HS-27A (cell line): ENCODE results near the gene PTGES3L.
A peak's percentile ranks its signal among the peaks of the same experiment; 100 is the strongest.
"Not testable (repeated sequence)": the region's sequence is repeated elsewhere in the genome, so short reads cannot be mapped to it uniquely, and the experiment has no call there.

Source experiments
- DNase-seq: peaks from one replicate; pipeline ENCODE4 v3.0.0-alpha.2; 2012; ENCODE audit warnings: low read depth, missing footprints

PTGES3L gene

GRCh38 chr17:43014020-43014648, 34.3 kb upstream of the PTGES3L start:
- DNase-seq: no peak

GRCh38 chr17:43013296-43013695, 33.4 kb upstream of the PTGES3L start:
- DNase-seq: no peak

DNA sequence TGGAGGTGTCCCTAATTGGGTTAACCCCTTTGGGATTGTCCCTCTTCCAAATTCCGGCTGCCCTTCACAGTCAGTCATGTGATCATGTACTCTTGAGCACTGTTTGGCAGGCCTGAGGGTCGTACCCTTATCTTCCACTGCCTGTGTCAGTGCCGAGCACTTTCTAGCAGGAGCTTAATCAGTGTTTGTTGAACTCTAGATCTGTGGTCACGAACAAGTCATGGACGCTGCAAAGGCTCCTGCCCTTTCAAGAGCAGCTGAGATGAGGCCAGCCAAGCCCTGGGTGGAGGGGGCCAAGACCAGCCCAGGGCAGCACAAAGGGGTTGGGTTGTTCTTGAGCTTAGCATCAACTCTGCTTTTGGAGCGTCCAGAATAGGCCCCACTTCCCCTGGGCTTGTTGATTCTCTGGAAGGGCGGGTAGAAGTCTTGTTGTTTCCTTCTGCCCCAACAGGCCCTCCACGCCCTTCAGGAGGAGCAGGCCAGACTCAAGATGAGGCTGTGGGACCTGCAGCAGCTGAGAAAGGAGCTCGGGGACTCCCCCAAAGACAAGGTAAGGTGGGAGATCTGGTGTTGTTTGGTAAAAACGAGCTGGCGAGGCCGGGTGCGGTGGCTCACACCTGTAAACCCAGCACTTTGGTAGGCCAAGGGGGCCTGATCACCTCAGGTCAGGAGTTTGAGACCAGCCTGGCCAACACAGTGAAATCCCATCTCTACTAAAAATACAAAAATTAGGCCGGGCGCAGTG, 32.0 kb upstream of the PTGES3L start:
- DNase-seq: no peak

DNA sequence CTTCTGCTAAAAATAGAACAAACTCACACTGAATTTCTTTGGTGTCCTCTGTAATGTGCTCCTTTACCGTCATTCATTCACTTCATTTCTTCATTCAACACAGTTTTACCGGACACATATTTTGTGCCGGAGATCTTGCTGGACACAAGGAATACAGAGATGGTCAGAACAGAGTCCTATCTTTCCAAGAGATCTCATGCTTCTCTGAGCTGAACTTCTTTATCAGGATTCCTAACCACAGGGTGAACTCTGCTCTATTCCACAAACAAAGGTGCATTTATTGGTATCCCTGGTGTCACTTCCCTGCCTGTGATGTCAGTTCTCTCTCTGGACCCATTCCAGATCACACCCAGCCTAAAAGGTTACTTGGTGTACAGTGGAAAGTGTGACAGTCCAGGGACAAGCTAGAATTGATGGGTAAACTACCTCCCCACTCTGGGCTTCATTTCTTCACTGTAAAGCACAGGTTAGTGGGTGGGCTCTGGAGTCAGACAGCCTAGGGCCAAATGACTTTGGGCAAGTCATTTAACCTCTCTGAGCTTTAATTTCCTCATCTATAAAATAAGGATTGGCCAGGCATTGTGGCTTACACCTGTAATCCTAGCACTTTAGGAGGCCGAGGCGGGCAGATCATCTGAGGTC, 30.9 kb upstream of the PTGES3L start:
- DNase-seq: no peak

DNA sequence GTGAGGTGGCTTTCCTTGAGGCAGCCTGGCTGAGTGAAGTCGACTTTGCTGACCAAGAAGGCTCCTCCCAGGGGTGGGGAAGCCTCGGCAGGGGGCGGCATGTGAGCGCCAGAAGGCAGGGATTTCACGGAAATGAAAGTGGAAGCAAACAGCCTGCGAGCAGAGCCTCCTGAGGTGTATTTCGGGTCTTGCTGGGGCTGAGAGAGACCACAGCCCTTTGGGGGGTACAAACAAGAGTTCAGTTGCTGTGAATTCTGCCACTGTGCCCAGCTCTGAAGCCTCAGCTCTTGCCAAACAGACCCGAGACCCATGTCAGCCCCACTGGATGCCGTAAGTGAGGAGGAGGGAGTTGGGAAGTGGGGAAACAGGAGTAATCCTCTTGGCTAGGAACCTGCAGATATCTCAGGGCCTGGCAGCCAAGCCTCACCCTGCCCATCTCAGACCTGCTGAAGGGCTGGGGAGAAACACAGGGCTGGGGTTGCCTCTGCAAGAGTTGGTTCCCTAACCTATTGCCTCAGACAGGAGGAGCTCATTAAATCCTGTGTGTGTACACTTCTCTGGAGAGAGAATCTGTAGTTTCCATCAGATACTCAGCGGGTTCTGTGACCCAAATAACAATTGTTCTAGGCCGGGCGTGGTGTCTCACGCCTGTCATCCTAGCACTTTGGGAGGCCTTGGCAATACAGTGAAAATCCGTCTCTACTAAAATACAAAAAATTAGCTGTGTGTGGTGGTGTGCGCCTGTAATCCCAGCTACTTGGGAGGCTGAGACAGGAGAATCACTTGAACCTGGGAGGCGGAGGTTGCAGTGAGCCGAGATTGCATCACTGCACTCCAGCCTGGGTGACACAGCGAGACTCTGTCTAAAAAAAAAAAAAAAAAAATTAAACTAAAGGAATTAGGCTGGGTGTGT, 27.0 kb upstream of the PTGES3L start, which contains the start of gene IFI35:
Gene IFI35 (plus strand): TSS at position 146 of the 913 bp plus-strand sequence. CDS start 164 bp downstream, at position 310.
- DNase-seq: no peak

DNA sequence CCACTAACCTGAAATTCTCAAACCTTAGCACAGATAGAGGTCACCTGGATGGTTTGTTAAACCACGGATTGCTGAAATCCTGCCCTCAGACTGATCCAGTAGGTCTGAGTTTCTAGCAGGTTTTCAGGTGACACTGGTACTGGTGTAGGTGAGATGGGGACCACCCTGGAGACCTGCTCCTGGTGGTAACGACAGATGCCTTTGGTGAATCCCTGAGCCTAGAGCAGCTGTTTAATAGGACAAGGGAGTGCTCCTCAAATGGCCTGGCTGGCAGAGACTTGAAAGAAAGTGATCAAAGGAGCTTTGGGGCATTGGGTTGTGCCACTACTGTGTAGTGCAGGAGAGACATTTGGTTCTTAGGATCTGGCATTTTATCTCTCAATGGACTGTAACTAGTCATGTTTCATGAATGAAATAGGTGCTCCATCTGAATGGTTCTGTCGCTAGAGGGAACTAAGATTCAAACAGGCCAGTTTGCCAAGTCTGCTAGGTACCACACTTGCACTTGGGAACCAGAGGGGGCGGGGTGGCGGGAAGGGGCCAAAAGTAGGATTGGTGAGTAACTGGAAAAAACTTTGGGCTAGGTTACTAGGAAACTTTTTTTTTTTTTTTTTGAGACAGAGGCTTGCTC, 23.8 kb upstream of the PTGES3L start:
- DNase-seq: no peak

- not testable (repeated sequence) for DNase-seq
Observed at GRCh38 chr17:43000894-43001293, 21.0 kb upstream of the PTGES3L start.

GRCh38 chr17:42999003-42999525, 19.2 kb upstream of the PTGES3L start:
- DNase-seq: no peak

DNA sequence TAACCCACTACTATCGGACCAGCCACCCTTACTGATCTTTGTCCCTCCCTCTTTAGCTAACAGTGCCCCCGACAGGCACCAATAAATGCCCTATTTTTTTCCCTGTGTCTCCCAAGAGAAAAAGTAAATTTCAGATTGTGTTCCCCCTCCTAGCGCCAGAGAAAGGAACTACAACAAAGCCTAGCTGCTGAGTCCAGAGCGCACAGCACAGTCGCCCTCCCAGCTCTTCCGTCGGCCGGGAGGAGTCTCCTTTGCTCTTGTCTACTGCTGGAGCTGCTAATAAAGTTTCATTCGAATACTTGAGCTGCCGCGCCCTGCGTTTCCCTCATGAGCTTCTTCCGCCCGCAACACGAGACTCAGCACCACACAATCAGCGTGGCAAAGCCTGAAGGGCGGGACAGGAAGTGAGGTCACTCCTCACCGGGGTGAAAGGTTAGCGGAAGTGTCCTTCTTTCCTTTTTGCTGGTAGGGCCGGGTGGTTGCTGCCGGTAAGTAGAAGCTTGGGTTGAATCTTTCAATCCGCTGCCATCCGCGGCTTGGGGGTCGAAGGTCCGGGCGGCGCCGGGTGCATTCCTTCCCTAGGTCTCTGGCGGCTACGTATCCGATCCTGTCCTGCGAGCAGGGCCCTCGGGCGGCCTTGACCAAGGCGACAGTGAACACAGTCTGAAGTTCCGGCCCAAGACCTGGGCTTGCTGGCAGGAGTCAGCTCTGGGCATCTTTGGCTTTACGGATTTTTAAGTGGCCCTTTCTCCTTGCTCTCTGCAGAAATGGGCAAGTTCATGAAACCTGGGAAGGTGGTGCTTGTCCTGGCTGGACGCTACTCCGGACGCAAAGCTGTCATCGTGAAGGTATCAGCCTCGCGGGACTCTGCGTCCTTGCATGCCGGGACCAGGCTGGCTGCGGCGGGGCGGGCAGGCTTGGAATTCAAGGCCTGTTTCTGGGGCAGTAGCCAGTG, 18.4 kb upstream of the PTGES3L start, which contains the start of gene RPL27:
Gene RPL27 (plus strand): TSS at position 436 of the 955 bp plus-strand sequence. CDS start 332 bp downstream, at position 768.
- DNase-seq: peak; percentile 89

DNA sequence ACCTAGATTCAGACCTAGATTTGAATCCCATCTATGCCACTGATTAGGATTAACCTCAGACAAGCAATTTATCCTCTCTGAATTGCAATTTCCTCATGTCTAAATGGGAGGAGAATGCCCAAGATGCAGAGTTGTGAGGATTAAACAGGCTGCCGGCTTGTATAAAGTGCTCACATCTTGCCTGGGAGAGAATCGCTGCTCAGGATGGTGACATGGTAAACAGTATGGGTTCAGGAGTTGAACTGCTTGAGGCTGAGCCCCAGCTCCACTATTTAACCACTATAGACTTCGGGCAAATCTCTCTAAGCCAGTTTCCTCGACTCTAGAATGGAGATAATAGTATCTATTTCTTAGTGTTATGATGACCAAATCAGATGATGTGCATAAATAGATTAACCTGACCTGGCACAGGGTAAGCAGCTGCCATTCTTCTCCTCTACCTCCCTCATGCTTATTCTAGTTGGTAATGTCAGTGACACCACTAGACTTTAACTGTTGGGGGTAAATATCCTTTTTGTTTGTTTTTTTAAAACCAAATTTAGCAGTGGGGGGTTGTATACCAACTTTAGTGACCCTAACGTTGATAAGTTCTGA, 17.6 kb upstream of the PTGES3L start:
- DNase-seq: no peak

DNA sequence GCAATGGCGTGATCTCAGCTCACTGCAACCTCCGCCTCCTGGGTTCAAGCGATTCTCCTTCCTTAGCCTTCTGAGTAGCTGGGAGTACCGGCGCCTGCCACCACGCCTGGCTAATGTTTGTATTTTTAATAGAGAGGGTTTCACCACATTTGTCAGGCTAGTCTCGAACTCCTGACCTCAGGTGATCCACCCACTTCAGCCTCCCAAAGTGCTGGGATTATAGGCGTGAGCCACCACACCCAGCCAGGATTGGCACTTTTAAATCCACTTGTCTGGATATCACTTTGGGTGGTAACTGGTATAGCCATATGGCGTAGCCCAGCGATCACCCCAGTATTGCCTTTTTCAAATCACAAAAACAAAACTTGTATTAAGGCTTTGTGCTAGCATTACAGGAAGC, 14.0 kb upstream of the PTGES3L start:
- DNase-seq: not testable (repeated sequence)

GRCh38 chr17:42992872-42993271, 13.0 kb upstream of the PTGES3L start:
- DNase-seq: no peak

DNA sequence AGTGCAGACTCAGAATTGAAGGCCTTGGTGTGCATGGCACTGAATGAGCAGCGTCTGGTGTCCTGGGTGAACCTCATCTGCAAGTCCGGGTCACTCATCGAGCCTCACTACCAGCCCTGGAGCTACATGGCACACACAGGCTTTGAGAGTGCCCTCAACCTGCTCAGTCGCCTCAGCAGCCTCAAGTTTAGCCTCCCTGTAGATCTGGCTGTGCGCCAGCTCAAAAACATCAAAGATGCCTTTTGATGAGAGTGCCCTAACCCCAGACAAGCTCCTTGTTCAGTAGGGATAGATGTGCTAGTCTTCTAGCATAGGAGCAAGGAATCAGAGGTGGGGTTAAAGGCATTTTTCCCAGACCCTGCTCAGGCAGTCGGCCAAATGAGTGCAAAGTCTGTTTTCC, 11.6 kb upstream of the PTGES3L start:
- no peak for DNase-seq

GRCh38 chr17:42989726-42990652, 10.1 kb upstream of the PTGES3L start:
- DNase-seq: no peak

- no peak for DNase-seq
Observed at GRCh38 chr17:42989141-42989540, 9.3 kb upstream of the PTGES3L start.

DNA sequence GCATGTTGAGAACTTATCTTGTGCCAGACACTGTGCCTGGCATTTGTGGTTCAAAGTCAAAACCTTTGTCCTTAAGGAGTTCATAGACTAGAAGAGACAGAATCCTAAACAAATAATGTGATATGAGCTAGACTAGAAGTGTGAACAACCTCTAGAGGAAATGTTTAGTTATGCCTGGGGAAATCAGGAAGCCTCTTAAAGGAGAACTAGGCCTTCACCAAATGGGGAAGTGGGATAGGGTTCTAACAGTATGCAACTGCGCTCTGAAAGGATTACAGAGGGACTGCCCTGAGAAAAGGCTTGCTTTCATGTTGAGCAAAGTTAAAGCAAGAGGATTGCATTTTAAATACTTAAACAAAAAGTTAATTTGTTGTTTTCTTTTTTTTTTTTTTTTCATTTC, 5.3 kb upstream of the PTGES3L start:
- DNase-seq: no peak

GRCh38 chr17:42982266-42982665, 2.4 kb upstream of the PTGES3L start:
- DNase-seq: no peak

DNA sequence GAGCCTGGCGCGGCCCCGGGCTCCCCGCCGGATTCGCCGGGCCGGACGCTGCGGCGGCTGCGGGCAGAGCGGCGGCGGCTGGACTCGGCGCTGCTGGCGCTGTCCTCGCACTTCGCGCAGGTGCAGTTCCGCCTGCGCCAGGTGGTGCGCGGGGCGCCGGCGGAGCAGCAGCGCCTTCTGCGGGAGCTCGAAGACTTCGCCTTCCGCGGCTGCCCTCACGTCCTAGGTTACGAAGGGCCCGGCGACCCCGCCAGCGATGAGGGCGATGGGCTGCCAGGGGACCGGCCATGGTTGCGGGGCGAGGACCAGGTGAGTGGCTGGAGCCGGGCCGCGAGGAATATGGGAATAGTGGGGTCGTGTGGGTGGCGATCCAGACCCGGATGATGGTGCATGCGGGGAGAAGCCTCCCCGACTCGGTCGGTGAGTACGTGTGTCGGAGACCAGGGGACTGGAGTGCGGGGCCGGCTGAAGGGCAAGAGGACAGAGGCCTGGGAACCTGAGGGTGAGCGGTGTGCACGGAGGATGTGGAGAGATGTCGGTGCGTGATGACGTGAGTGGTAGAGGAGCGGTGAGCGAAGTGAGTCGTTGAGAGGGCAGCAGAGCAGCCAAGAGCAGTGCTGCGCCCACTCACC, 1.0 kb upstream of the PTGES3L start:
- DNase-seq: no peak
